Measurements from ENCODE around the gene THSD4.

The THSD4 gene

DNA sequence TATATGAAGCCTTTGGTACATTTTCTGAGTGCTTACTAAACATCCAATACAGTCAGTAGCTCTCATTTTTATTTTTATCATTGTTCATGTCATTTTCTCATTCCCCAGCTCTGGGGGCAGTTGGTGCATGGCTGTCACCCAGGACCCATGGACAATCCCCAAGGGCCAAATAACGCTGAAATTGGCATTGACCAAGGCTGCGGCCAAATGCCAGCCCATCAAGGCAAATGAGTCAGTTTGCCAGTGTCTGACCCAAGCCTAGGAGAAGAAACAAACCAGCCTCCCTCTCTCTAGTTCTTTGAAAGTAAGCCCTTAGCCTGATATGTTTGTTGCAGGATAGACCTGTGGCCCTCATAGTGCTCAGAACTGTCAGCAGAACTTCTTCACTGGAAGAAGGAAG is 219.2 kb downstream of the THSD4 start:
- no peak overlapping the region for H2AFZ ChIP-seq (ENCODE audit: low read depth, low read length)
- TF ChIP-seq, protein P1, sequence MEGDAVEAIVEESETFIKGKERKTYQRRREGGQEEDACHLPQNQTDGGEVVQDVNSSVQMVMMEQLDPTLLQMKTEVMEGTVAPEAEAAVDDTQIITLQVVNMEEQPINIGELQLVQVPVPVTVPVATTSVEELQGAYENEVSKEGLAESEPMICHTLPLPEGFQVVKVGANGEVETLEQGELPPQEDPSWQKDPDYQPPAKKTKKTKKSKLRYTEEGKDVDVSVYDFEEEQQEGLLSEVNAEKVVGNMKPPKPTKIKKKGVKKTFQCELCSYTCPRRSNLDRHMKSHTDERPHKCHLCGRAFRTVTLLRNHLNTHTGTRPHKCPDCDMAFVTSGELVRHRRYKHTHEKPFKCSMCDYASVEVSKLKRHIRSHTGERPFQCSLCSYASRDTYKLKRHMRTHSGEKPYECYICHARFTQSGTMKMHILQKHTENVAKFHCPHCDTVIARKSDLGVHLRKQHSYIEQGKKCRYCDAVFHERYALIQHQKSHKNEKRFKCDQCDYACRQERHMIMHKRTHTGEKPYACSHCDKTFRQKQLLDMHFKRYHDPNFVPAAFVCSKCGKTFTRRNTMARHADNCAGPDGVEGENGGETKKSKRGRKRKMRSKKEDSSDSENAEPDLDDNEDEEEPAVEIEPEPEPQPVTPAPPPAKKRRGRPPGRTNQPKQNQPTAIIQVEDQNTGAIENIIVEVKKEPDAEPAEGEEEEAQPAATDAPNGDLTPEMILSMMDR (IDR thresholded peaks at IDR 0.05; ENCODE audit: low read depth, low read length) = no peak
- no peak for TF ChIP-seq EZH2phosphoT487 (IDR thresholded peaks at IDR 0.05; ENCODE audit: low read depth)
- no peaks in the 10 kb centered on the region for H3K36me3 ChIP-seq (replicated peaks; ENCODE audit: low read depth, low read length)
- no peak overlapping the region for H3K27ac ChIP-seq (ENCODE audit: low read length)
- H4K20me1 ChIP-seq (ENCODE audit: insufficient read depth, low read length) = no peaks in the 10 kb centered on the region
- no peaks in the 10 kb centered on the region for H3K27me3 ChIP-seq (ENCODE audit: low read depth, low read length)
- H3K4me2 ChIP-seq (ENCODE audit: low read length) = no peak overlapping the region
- H3K79me2 ChIP-seq (ENCODE audit: low read length) = no peaks in the 10 kb centered on the region
- H3K9ac ChIP-seq (ENCODE audit: low read length) = no peak overlapping the region
- no peak overlapping the region for H3K4me3 ChIP-seq (ENCODE audit: low read length)
- H3K4me1 ChIP-seq (ENCODE audit: low read length) = peaks cover 26% of the 10 kb centered on the region
- H3K9me3 ChIP-seq (ENCODE audit: insufficient read depth, low read length) = no peaks in the 10 kb centered on the region

DNA sequence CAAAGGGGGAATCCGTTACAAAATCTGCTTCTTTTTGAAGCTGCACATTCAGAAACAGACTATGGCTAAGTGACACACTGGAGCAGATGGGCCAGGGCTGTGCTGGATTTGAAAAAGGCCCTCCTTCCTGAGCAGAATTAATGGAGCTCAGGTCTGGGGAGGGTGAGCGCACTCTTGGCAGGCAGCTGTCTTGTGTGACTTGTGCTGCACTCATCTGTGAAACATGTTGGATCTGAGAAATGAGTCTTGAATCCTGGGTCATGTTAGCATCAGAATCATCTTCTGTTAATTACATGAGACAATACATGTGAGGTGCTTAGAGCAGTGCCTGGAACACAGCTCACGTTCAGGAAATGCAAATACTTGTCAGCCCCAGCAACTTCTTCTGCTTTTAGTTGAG is 219.6 kb downstream of the THSD4 start:
- Histone ChIP-seq H3K4me1 (ENCODE audit: low read length) (peaks cover 26% of the 10 kb centered on the region), H3K4me2 (ENCODE audit: low read length) (no peak overlapping the region), H3K9ac (ENCODE audit: low read length) (no peak overlapping the region), H3K4me3 (ENCODE audit: low read length) (no peak overlapping the region), H3K9me3 (ENCODE audit: insufficient read depth, low read length) (no peaks in the 10 kb centered on the region), H3K36me3 (replicated peaks; ENCODE audit: low read depth, low read length) (no peaks in the 10 kb centered on the region), H2AFZ (ENCODE audit: low read depth, low read length) (no peak overlapping the region), H3K27me3 (ENCODE audit: low read depth, low read length) (no peaks in the 10 kb centered on the region), H3K79me2 (ENCODE audit: low read length) (no peaks in the 10 kb centered on the region), H3K27ac (ENCODE audit: low read length) (no peak overlapping the region), H4K20me1 (ENCODE audit: insufficient read depth, low read length) (no peaks in the 10 kb centered on the region)
- no peak for TF ChIP-seq EZH2phosphoT487 (IDR thresholded peaks at IDR 0.05; ENCODE audit: low read depth)
- TF ChIP-seq, protein P1 (IDR thresholded peaks at IDR 0.05; ENCODE audit: low read depth, low read length) = no peak

DNA sequence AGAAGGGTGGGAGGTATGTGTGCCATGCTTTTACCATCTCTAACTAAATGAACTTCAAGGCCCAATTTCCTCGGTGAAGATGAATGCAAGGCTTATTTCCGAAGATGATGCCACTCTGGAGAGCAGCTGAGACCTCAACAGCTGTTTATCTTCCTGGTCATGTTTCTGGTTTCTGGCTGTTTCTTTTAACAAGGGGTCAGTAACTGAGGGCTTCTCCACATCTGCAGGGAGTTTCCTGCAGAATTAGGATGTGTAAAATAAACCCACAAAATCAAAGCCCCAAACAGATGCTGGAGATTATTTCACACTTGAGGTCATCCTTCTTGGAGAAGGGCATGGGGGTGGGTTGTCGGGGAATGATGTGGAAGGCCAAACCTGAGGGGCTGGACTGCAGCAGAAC is 220.3 kb downstream of the THSD4 start:
- no peaks in the 10 kb centered on the region for H3K27me3 ChIP-seq (ENCODE audit: low read depth, low read length)
- H3K4me2 ChIP-seq (ENCODE audit: low read length) = no peak overlapping the region
- H4K20me1 ChIP-seq (ENCODE audit: insufficient read depth, low read length) = no peaks in the 10 kb centered on the region
- TF ChIP-seq EZH2phosphoT487 (IDR thresholded peaks at IDR 0.05; ENCODE audit: low read depth) = no peak
- TF ChIP-seq, protein P1 (IDR thresholded peaks at IDR 0.05; ENCODE audit: low read depth, low read length) = no peak
- no peaks in the 10 kb centered on the region for H3K79me2 ChIP-seq (ENCODE audit: low read length)
- peaks cover 26% of the 10 kb centered on the region for H3K4me1 ChIP-seq (ENCODE audit: low read length)
- no peak overlapping the region for H2AFZ ChIP-seq (ENCODE audit: low read depth, low read length)
- no peaks in the 10 kb centered on the region for H3K9me3 ChIP-seq (ENCODE audit: insufficient read depth, low read length)
- no peaks in the 10 kb centered on the region for H3K36me3 ChIP-seq (replicated peaks; ENCODE audit: low read depth, low read length)
- no peak overlapping the region for H3K4me3 ChIP-seq (ENCODE audit: low read length)
- H3K9ac ChIP-seq (ENCODE audit: low read length) = no peak overlapping the region
- no peak overlapping the region for H3K27ac ChIP-seq (ENCODE audit: low read length)

DNA sequence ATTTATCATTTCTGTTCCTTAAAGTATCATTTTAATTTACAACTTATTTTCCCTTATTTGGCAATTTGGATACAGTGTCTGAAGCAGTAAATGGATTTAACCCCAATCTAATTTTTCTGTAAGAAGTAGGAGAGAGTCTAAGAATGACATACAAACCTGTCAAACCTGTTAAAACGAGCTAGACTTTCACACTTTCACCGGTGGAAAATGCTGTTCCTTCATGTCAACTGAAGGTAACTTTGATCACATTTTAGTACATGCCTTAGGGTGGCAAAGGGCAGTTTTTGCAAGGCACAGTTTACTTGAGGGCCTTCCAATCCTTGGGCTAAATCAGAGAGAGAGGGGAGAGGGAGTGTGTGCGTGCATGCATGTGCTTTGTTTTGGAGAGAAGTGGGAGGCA is 221.4 kb downstream of the THSD4 start:
- Histone ChIP-seq H4K20me1 (ENCODE audit: insufficient read depth, low read length) (no peaks in the 10 kb centered on the region), H3K4me2 (ENCODE audit: low read length) (no peak overlapping the region), H3K27ac (ENCODE audit: low read length) (no peak overlapping the region), H3K27me3 (ENCODE audit: low read depth, low read length) (0 out of 2 replicates have a peak, but pooled peaks cover under 1% of the 10 kb centered on the region), H3K4me1 (ENCODE audit: low read length) (peaks cover 26% of the 10 kb centered on the region), H3K9me3 (ENCODE audit: insufficient read depth, low read length) (no peaks in the 10 kb centered on the region), H3K4me3 (ENCODE audit: low read length) (no peak overlapping the region), H2AFZ (ENCODE audit: low read depth, low read length) (no peak overlapping the region), H3K79me2 (ENCODE audit: low read length) (no peaks in the 10 kb centered on the region), H3K36me3 (replicated peaks; ENCODE audit: low read depth, low read length) (no peaks in the 10 kb centered on the region), H3K9ac (ENCODE audit: low read length) (no peak overlapping the region)
- TF ChIP-seq, protein P1 (IDR thresholded peaks at IDR 0.05; ENCODE audit: low read depth, low read length) = no peak
- TF ChIP-seq EZH2phosphoT487 (IDR thresholded peaks at IDR 0.05; ENCODE audit: low read depth) = no peak

Measured in OCI-LY3 (cell line).